HEK293 (cell line): ENCODE data around the gene CBX5.
A peak's percentile ranks its signal among the peaks of the same experiment; 100 is the strongest.

Experiments used
- CTCF ChIA-PET: fragments of 350-600 bp; formaldehyde crosslinking; extraction: SDS; loops from one replicate; lab custom pipeline; 2021; ENCODE audit warnings: antibody characterized with exemption; lab: Yijun Ruan, JAX
- POLR2A ChIA-PET: fragments of 300-600 bp; formaldehyde crosslinking; extraction: SDS; loops from one replicate; lab custom pipeline; 2020; ENCODE audit warnings: antibody characterized with exemption, inconsistent platforms; lab: Yijun Ruan, JAX
- H3K27ac ChIP-seq: fragments of 200-500 bp; sonication (Bioruptor generic); 2 replicates; pipeline ENCODE4 v1.5.1; 2014; ENCODE audit warnings: low read depth, low read length, control low read depth, inconsistent platforms; ENCODE audit errors: extremely low read depth
- H3K36me3 ChIP-seq, 2 experiments: fragments of 200-500 bp in 1 of 2; sonication (Bioruptor generic) in 1 of 2; 1 replicate in 1 of 2; 2 replicates in 1 of 2; pipeline ENCODE4 v1.5.1; 2014 to 2017; ENCODE audit warnings: inconsistent platforms in 2 of 2, low read length in 2 of 2; ENCODE audit not compliant: control insufficient read depth in 2 of 2, insufficient read depth in 1 of 2
- H3K4me1 ChIP-seq: fragments of 200-500 bp; sonication (Bioruptor generic); 2 replicates; pipeline ENCODE4 v1.5.1; 2014; ENCODE audit warnings: mild to moderate bottlenecking, low read length, inconsistent platforms; ENCODE audit not compliant: control insufficient read depth, insufficient read depth
- H3K4me3 ChIP-seq: 2 replicates; pipeline ENCODE4 v1.5.1; 2011; ENCODE audit warnings: low read depth, mild to moderate bottlenecking, control low read depth, low read length, moderate library complexity
- H3K9me3 ChIP-seq: fragments of 200-500 bp; sonication (Bioruptor generic); 2 replicates; pipeline ENCODE4 v1.5.1; 2014; ENCODE audit warnings: low read depth, low read length, inconsistent platforms; ENCODE audit not compliant: control insufficient read depth, insufficient read depth
- AEBP2 ChIP-seq: fragments of 450-650 bp; formaldehyde crosslinking; IDR thresholded peaks from 2 replicates; pipeline ENCODE4 v1.5.1; 2016; ENCODE audit warnings: missing biosample characterization, missing genetic modification characterization, borderline replicate concordance
- GLIS1 ChIP-seq: fragments of 450-650 bp; formaldehyde crosslinking; IDR thresholded peaks from 2 replicates; pipeline ENCODE4 v1.5.1; 2016; ENCODE audit warnings: missing biosample characterization, missing genetic modification characterization
- GLIS2 ChIP-seq: fragments of 450-650 bp; formaldehyde crosslinking; IDR thresholded peaks from 2 replicates; pipeline ENCODE4 v1.5.1; 2016; ENCODE audit warnings: missing biosample characterization, missing genetic modification characterization
- KLF1 ChIP-seq: fragments of 450-650 bp; formaldehyde crosslinking; IDR thresholded peaks from 2 replicates; pipeline ENCODE4 v1.5.1; 2016; ENCODE audit warnings: missing biosample characterization, missing genetic modification characterization
- KLF10 ChIP-seq: fragments of 450-650 bp; IDR thresholded peaks from 2 replicates; pipeline ENCODE4 v1.5.1; 2018; ENCODE audit warnings: missing biosample characterization, mild to moderate bottlenecking, missing genetic modification characterization
- KLF16 ChIP-seq: fragments of 450-650 bp; formaldehyde crosslinking; IDR thresholded peaks from 2 replicates; pipeline ENCODE4 v1.5.1; 2017; ENCODE audit warnings: missing biosample characterization, missing genetic modification characterization
- MZF1 ChIP-seq: fragments of 450-650 bp; formaldehyde crosslinking; IDR thresholded peaks from 2 replicates; pipeline ENCODE4 v1.5.1; 2017; ENCODE audit warnings: missing biosample characterization, missing genetic modification characterization, borderline replicate concordance
- PRDM1 ChIP-seq: fragments of 450-650 bp; formaldehyde crosslinking; IDR thresholded peaks from 2 replicates; pipeline ENCODE4; 2016; ENCODE audit warnings: missing biosample characterization, missing genetic modification characterization
- SP7 ChIP-seq: fragments of 450-650 bp; formaldehyde crosslinking; IDR thresholded peaks from 2 replicates; pipeline ENCODE4 v1.5.1; 2016; ENCODE audit warnings: missing biosample characterization, missing genetic modification characterization
- TRIM28 ChIP-seq: IDR thresholded peaks from 2 replicates; pipeline ENCODE4 v1.6.1; 2011; ENCODE audit warnings: low read length, control low read depth, borderline replicate concordance
- ZBTB20 ChIP-seq: fragments of 450-650 bp; formaldehyde crosslinking; IDR thresholded peaks from 2 replicates; pipeline ENCODE4 v1.5.1; 2016; ENCODE audit warnings: missing biosample characterization, missing genetic modification characterization
- ZFP69B ChIP-seq: fragments of 450-650 bp; formaldehyde crosslinking; IDR thresholded peaks from 2 replicates; pipeline ENCODE4 v1.5.1; 2016; ENCODE audit warnings: missing biosample characterization, missing genetic modification characterization
- ZNF23 ChIP-seq: fragments of 450-650 bp; formaldehyde crosslinking; IDR thresholded peaks from 2 replicates; pipeline ENCODE4 v1.5.1; 2016; ENCODE audit warnings: missing biosample characterization, missing genetic modification characterization, borderline replicate concordance
- ZNF354C ChIP-seq: fragments of 450-650 bp; formaldehyde crosslinking; IDR thresholded peaks from 2 replicates; pipeline ENCODE4 v1.5.1; 2016; ENCODE audit warnings: missing biosample characterization, missing genetic modification characterization, low read depth, borderline replicate concordance
- ZNF514 ChIP-seq: fragments of 450-650 bp; formaldehyde crosslinking; IDR thresholded peaks from 2 replicates; pipeline ENCODE4 v1.5.1; 2016; ENCODE audit warnings: missing biosample characterization, missing genetic modification characterization
- ZNF596 ChIP-seq: fragments of 450-650 bp; IDR thresholded peaks from 2 replicates; pipeline ENCODE4 v1.5.0; 2018; ENCODE audit warnings: missing biosample characterization, mild to moderate bottlenecking, missing genetic modification characterization, moderate library complexity
- ZNF610 ChIP-seq: fragments of 450-650 bp; formaldehyde crosslinking; IDR thresholded peaks from 2 replicates; pipeline ENCODE4 v1.5.1; 2016; ENCODE audit warnings: missing biosample characterization, missing genetic modification characterization, borderline replicate concordance
- ZNF660 ChIP-seq: fragments of 450-650 bp; IDR thresholded peaks from 2 replicates; pipeline ENCODE4 v1.5.1; 2018; ENCODE audit warnings: missing biosample characterization, mild to moderate bottlenecking, missing genetic modification characterization
- ZNF791 ChIP-seq: fragments of 450-650 bp; formaldehyde crosslinking; IDR thresholded peaks from 2 replicates; pipeline ENCODE4 v1.5.1; 2016; ENCODE audit warnings: missing biosample characterization, missing genetic modification characterization
- ZNF837 ChIP-seq: fragments of 450-650 bp; formaldehyde crosslinking; IDR thresholded peaks from 2 replicates; pipeline ENCODE4 v1.5.1; 2016; ENCODE audit warnings: missing biosample characterization, missing genetic modification characterization
- ZSCAN18 ChIP-seq: fragments of 450-650 bp; formaldehyde crosslinking; IDR thresholded peaks from 2 replicates; pipeline ENCODE4 v1.5.1; 2016; ENCODE audit warnings: missing biosample characterization, missing genetic modification characterization
- TF ChIP-seq, protein P1 (sequence below): fragments of 450-650 bp; formaldehyde crosslinking; IDR thresholded peaks from 2 replicates; pipeline ENCODE4 v1.5.1; 2016; ENCODE audit warnings: missing biosample characterization, missing genetic modification characterization
- TF ChIP-seq, protein P2 (sequence below): fragments of 450-650 bp; formaldehyde crosslinking; IDR thresholded peaks from 2 replicates; pipeline ENCODE4 v1.5.1; 2016; ENCODE audit warnings: missing biosample characterization, missing genetic modification characterization

Gene CBX5

GRCh38 chr12:54259194-54260011 is 20.5 kb downstream of the CBX5 start (continued):
- TF ChIP-seq, protein P1, sequence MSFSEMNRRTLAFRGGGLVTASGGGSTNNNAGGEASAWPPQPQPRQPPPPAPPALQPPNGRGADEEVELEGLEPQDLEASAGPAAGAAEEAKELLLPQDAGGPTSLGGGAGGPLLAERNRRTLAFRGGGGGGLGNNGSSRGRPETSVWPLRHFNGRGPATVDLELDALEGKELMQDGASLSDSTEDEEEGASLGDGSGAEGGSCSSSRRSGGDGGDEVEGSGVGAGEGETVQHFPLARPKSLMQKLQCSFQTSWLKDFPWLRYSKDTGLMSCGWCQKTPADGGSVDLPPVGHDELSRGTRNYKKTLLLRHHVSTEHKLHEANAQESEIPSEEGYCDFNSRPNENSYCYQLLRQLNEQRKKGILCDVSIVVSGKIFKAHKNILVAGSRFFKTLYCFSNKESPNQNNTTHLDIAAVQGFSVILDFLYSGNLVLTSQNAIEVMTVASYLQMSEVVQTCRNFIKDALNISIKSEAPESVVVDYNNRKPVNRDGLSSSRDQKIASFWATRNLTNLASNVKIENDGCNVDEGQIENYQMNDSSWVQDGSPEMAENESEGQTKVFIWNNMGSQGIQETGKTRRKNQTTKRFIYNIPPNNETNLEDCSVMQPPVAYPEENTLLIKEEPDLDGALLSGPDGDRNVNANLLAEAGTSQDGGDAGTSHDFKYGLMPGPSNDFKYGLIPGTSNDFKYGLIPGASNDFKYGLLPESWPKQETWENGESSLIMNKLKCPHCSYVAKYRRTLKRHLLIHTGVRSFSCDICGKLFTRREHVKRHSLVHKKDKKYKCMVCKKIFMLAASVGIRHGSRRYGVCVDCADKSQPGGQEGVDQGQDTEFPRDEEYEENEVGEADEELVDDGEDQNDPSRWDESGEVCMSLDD (tag by site-specific recombination): peak; percentile 62
- peak; percentile 23; the same call in 1 of the 2 replicates for TF ChIP-seq TRIM28
- no peak for TF ChIP-seq ZSCAN18
- peak; percentile 94 for TF ChIP-seq PRDM1
- TF ChIP-seq GLIS2 (tag by site-specific recombination): peak; percentile 76
- TF ChIP-seq KLF16 (tag by site-specific recombination): 0 out of 2 replicates have a peak, but pooled peaks have one; percentile 15
- TF ChIP-seq KLF1 (tag by site-specific recombination): no peak

DNA sequence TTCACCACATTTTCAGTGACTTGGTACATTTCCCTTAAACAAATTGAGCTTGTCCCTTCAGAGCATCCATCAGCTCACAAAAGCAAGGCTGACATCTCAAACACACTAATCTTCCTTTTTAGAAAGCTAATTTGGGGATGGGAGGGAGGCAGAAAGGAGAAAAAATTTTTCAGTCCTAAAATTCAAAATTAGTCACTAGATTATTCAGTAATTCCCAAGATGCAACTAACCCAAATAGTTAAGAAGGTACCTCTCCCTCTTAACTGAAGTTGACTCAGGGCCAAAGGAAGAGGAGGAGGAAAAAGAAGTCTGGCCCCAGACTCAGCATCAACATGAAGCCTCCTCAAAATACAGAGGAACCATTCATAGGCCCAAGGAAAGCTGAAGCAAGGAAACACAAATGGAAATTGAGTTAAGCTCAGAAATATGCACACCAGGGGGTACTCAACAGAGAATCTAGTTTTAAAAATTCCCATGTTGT is 21.7 kb downstream of the CBX5 start:
- Histone ChIP-seq H3K4me3 (peak overlapping the region; percentile 45), H3K36me3 (peaks cover 26 to 36% of the 10 kb centered on the region in 2 experiments; a peak in 2 of 3 replicates), H3K4me1 (peaks cover 30% of the 10 kb centered on the region), H3K27ac (peak overlapping the region; percentile 66; the same call in 1 of the 2 replicates), H3K9me3 (no peaks in the 10 kb centered on the region)
- POLR2A ChIA-PET: interaction anchor here (0.7 to 7.8 kb wide), 7 partner anchors 11 to 258 kb away, joined by 3 to 113 read pairs (median 4); partner anchors contain the start of genes CBX5, HNRNPA1 and HOXC9
- CTCF ChIA-PET: interaction anchor here (0.7 to 3.4 kb wide), 11 partner anchors 18 to 112 kb away, joined by 3 to 11 read pairs (median 6); partner anchors contain the start of gene COPZ1
- TF ChIP-seq GLIS1 (tag by site-specific recombination) (peak; percentile 50; the same call in 1 of the 2 replicates), ZNF610 (tag by site-specific recombination) (no peak), ZNF514 (no peak), ZNF791 (no peak), ZNF23 (tag by site-specific recombination) (no peak), ZFP69B (tag by site-specific recombination) (no peak), ZNF660 (tag by site-specific recombination) (no peak), KLF10 (tag by site-specific recombination) (no peak), SP7 (tag by site-specific recombination) (no peak), ZBTB20 (tag by site-specific recombination) (peak; percentile 77), AEBP2 (tag by site-specific recombination) (no peak), ZNF596 (tag by site-specific recombination) (no peak), ZNF837 (tag by site-specific recombination) (no peak), ZNF354C (tag by site-specific recombination) (no peak), MZF1 (tag by site-specific recombination) (no peak)
- TF ChIP-seq, protein P2, sequence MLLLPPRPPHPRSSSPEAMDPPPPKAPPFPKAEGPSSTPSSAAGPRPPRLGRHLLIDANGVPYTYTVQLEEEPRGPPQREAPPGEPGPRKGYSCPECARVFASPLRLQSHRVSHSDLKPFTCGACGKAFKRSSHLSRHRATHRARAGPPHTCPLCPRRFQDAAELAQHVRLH (tag by site-specific recombination): no peak
